ENCODE measurements around the gene PGF.
"Not testable (repeated sequence)": the region's sequence is repeated elsewhere in the genome, so short reads cannot be mapped to it uniquely, and the experiment has no call there.

The PGF gene

DNA sequence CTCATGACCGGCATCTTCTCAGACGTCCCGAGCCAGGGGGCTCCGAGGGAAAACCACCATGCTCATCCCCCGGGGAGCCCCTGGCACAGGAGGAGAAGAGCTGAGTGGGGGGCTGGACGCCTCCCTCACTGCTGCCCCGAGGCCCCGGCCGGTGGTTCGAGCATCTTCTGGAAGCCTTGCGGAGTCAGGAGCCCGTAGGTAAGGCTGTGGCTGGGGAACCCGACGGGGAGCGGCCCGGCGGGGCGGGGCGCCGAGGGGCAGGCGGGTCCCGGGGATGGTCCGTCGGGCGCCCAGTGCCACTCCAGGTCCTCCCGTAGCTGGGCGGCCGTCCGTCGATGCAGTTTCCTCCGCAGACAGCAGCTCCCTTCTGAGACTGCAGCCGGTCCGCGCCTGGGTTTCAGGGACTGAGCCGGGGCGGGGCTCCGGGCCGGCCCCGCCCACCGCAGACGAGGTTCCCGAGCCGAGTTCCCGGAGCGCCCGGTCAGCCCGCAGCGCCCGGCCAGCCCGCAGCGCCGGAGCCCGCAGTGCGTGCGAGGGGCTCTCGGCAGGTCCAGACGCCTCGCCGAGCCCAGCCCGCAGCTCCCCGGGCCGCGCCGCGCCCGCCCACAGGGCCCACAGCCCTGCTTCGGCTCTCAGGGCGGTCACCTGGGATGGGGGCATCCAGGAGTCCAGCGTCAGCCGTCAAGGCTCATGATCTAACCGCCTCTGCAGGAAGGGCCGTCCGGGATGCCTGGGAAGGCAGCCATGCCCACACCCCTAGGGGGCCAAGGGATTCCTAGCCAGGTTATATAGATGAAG lies at the start of gene PGF:
Gene PGF, minus strand, starts transcription at position 369 of the 798 bp plus-strand sequence. Its CDS starts 355 bp downstream, at position 14.
- peak within 1 kb of the TSS; percentile 18 for H3K4me3 ChIP-seq (ENCODE audit: low read depth, low read length)
- TF ChIP-seq, protein P1, sequence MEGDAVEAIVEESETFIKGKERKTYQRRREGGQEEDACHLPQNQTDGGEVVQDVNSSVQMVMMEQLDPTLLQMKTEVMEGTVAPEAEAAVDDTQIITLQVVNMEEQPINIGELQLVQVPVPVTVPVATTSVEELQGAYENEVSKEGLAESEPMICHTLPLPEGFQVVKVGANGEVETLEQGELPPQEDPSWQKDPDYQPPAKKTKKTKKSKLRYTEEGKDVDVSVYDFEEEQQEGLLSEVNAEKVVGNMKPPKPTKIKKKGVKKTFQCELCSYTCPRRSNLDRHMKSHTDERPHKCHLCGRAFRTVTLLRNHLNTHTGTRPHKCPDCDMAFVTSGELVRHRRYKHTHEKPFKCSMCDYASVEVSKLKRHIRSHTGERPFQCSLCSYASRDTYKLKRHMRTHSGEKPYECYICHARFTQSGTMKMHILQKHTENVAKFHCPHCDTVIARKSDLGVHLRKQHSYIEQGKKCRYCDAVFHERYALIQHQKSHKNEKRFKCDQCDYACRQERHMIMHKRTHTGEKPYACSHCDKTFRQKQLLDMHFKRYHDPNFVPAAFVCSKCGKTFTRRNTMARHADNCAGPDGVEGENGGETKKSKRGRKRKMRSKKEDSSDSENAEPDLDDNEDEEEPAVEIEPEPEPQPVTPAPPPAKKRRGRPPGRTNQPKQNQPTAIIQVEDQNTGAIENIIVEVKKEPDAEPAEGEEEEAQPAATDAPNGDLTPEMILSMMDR (IDR thresholded peaks at IDR 0.05; ENCODE audit: borderline replicate concordance, insufficient read depth, low read depth, low read length), result no peak

DNA sequence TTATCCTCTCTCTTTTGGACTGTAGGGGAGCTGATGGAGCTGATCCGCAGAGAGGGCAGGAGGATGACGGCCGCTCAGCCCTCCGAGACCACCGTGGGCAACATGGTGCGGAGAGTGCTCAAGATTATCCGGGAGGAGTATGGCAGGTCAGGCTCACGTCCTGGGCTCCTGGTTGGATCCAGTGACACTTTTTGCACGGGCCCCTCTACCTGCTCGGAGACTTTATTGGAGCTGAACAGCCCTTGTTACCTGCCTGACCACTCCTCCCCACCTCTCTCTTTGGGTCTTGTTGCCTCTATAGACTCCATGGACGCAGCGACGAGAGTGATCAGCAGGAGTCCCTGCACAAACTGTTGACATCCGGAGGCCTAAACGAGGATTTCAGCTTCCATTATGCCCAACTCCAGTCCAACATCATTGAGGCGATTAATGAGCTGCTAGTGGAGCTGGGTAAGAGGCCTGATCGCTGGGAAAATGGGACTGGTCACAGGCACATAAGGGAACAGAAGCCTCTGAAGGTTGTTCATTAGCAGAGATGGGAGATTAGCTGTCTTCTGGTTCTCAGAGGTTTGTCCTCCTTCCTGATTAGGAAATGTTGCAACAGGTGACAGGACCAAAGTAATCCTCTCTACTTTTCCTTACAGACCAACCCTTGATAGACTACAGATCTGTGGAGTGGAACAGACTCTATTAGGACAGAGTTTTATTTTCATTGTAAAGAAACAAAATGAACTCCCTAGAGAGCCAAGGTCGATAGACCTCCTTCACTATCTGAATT lies 48.0 kb upstream of the PGF start:
- TF ChIP-seq, protein P1 (IDR thresholded peaks at IDR 0.05; ENCODE audit: borderline replicate concordance, insufficient read depth, low read depth, low read length), result no peak
- peak overlapping the region; percentile 89 for H3K4me3 ChIP-seq (ENCODE audit: low read depth, low read length)

DNA sequence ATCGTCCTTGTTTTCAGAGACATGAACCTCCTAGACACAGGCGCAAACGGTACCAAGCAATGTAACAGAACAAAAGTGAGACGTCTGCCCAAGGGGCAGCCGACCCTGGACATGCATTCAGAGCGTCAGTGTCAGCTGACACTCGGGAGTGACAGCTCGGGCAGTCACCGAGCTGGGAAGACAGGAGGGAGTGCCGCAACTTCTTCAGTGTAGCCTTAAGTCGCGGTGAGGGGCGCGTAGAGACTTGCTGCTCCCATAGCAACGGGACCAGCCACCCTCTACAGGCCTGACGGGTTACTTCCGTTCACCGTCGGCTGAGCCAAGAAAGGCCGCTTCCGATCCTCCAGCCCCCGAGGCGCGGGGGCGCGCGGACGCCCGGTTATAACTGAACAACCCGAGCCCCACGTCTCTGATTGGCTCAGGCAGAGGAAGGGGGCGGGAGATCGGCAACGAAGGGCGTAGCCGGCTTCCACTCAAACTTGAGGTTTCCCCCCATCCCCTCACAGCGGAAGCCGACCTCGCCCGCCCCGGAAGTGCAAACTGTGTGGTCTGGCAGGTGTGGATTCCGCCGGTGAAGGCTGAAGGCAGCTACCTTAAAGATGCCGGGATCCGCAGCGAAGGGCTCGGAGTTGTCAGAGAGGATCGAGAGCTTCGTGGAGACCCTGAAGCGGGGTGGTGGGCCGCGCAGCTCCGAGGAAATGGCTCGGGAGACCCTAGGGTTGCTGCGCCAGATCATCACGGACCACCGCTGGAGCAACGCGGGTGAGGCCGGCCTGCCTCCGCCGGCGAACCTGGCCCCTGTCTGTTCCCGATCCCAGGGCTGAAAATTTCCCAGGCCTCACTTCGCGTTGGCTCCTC lies 47.2 kb upstream of the PGF start, which contains the start of gene EIF2B2:
Gene EIF2B2, plus strand, starts transcription at position 530 of the 858 bp plus-strand sequence. Its CDS starts 70 bp downstream, at position 600.
- TF ChIP-seq, protein P1 (IDR thresholded peaks at IDR 0.05; ENCODE audit: borderline replicate concordance, insufficient read depth, low read depth, low read length), result 0 out of 2 replicates have a peak, but pooled peaks have one; percentile 8
- peak within 1 kb of the TSS; percentile 89 for H3K4me3 ChIP-seq (ENCODE audit: low read depth, low read length)

DNA sequence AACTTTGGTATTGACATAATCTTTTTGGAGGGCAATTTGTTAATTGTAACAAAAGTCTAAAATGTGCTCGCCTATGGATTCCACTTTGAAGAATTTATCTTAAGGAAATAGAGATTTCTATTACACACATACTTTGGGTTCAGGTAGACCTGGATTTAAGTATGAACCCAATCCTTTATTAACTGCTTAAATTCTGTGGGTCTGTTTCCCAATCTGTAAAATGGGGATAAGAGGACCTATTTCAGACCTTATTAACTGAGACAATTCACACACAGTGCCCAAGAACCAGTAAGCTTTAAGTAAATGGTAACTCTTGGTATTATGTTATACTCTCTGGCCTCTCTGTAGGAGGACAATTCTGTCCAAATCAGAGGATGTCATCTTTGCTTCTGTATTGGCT lies 46.5 kb upstream of the PGF start:
- TF ChIP-seq, protein P1 (IDR thresholded peaks at IDR 0.05; ENCODE audit: borderline replicate concordance, insufficient read depth, low read depth, low read length), result no peak
- no peak overlapping the region for H3K4me3 ChIP-seq (ENCODE audit: low read depth, low read length)

DNA sequence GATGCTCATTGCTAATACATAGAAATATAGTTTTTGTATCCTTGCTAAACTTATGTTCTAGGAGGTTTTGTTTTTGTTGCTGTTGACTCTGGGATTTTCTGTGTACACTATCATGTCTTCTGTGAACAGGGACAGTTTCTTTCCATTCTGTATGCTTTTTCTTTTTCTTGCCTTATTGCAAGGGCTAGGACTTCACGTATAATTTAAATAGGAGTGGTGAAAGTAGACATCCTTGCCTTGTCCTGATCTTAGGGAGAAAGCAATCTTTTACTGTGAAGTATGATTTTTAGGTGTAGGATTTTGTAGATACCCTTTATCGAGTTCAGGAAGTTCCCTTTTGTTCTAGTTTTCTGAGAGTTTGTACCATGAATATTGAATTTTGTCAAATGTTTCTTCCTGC lies 45.9 kb upstream of the PGF start:
- no peak overlapping the region for H3K4me3 ChIP-seq (ENCODE audit: low read depth, low read length)
- TF ChIP-seq, protein P1 (IDR thresholded peaks at IDR 0.05; ENCODE audit: borderline replicate concordance, insufficient read depth, low read depth, low read length), result no peak

DNA sequence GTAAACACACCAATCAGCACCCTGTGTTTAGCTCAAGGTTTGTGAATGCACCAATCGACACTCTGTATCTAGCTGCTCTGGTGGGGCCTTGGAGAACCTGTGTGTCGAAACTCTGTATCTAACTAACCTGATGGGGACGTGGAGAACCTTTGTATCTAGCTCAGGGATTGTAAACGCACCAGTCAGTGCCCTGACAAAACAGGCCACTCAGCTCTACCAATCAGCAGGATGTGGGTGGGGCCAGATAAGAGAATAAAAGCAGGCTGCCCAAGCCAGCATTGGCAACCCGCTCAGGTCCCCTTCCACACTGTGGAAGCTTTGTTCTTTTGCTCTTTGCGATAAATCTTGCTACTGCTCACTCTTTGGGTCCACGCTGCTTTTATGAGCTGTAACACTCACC lies 40.4 kb upstream of the PGF start:
- not testable (repeated sequence) for H3K4me3 ChIP-seq (ENCODE audit: low read depth, low read length)

DNA sequence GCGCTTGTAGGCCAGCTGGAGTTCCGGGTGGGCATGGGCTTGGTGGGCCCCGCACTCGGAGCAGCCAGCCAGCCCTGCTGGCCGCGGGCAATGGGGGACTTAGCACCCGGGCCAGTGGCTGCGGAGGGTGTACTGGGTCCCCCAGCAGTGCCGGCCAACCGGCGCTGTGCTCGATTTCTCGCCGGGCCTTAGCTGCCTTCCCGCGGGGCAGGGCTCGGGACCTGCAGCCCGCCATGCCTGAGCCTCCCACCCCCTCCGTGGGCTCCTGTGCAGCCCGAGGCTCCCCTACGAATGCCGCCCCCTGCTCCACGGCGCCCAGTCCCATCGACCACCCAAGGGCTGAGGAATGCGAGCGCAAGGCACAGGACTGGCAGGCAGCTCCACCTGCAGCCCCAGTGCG lies 38.8 kb upstream of the PGF start:
- not testable (repeated sequence) for H3K4me3 ChIP-seq (ENCODE audit: low read depth, low read length)
